Activated CD8-positive, alpha-beta memory T cell treated with anti-CD3 and anti-CD28 coated beads, Interleukin-2, amount 50 U/mL, for 24 hours (primary cell): ENCODE measurements around the gene SLK.

ENCODE experiments used
- DNase-seq: peaks from one replicate; pipeline ENCODE4 v3.0.0-alpha.2; 2020; ENCODE audit errors: extremely low read depth

SLK gene

DNA sequence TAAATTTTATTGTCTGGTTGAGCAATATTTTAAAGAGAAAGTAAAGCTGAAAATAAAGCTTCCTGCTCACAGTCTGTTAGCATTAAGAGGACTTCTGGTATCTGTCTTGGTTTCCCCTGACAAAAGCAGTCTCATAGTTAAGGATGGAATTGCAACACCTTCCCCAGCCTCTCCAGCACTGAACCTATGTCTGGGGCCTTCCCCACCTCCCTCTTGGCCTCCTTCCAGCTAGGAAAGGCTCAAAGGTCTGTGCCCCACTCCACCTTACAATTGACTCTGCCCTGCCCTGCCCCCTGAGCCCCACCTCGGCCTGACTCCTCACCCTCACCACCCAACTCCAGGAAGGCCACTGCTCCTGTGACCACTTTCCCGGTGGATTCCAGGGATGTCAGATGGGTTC is 85.5 kb downstream of the SLK start:
- no peak for DNase-seq

DNA sequence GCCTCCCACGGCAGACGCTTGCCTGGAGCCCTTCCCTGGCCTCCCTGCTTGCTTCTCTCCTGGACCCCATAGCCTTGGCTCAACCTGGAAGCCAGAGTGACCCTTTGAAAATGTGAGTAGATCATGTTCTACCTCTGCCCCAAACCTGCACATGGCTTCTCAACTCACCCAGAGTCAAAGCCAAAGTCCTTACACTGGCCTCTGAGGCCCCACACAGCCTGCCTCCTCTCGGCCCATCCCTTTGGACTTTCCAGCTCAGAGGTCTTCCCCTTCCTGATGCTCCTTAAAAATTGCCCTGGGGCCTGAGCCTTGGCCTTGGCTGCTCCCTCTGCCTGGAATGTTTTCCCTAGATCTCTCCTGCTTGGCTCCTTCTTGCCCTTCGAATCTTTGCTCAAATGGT is 86.3 kb downstream of the SLK start:
- no peak for DNase-seq

DNA sequence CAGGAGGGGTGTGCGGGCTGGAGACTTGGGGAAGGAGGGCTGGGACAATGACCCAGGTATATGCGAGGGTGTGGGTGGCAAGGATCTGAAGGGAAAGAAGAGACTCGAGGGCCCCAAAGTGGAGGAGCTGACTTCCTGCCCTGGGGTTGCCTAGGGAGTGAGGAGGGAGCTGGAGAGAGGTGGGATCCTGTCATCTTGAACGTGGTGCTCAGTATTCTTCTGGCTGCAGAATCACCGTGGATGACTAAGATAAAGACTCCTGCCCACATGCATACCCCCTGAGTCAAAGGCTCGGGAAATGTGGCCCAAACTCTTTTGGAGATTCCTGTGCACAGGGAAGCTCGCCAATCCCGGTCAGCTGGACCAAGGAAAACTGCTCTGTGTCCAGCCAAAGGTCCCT is 87.5 kb downstream of the SLK start:
- no peak for DNase-seq

DNA sequence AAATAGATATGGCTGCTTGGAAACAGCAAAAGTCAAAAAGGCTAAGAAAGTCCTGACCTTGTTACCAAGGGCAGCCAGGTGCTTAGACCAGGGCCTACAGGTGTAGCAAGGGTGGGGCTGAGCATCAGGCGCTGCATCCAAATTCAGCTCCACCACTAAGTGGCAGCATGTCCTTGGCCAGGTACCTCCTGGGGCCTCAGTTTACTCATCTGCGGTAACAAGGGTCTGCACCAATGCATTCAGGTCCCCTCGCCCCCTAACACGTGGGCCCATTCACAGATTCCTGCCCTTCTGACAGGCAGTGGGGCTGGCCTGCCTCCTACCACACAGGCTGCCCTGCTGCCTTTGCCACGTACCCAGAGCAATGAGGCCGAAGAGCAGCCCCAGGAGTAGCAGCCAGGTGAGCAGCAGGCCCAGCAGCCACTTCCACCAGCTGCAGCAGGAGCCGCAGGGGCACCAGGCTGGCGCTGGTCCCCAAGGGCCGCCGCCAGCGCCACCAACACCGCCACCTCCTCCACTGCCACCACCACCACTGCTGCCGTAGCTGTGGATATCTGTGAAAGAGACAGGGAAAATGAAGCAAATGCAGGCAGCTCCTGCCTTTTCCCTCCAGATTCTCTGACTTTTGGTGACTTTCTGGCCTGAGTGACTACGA is 89.8 kb downstream of the SLK start:
- DNase-seq, result no peak

DNA sequence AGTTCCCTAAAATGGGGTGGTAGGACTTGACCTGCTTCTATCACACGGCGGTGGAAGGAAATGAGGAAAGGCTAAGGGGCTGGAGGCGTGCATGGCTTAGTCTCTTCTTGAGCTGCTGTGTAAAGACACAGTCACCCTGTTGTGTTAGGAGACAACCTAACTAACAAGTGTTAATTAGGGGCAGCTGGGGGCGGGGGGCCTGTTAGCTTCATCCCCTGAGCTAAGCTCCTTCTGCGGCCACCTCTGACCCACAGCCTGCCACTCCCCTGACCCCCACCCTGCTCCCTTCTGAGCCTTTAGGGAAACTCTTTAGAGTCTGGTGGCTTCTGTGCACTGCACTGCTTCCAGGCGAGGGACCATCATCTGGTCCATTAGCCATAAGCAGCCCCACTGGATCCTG is 90.8 kb downstream of the SLK start:
- DNase-seq, result no peak

DNA sequence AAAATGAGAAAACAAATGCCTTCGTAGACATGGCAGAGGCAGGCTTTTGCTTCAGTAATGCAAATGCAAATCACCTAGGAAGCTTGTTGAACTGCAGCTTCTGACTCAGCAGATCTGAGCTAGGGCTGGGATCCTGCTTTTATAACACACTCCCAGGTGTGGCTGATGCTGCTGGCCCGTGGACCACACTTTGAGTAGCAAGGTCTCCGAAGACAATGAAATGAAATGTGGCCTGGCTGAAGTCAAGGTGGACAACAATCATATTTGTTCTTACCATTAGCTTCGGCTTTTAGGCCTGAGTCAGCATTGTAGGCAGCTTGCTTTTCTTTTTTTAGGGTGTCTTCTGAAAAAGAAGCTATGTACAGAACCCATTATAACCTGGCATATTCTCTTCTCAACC is 92.4 kb downstream of the SLK start:
- DNase-seq, result no peak

DNA sequence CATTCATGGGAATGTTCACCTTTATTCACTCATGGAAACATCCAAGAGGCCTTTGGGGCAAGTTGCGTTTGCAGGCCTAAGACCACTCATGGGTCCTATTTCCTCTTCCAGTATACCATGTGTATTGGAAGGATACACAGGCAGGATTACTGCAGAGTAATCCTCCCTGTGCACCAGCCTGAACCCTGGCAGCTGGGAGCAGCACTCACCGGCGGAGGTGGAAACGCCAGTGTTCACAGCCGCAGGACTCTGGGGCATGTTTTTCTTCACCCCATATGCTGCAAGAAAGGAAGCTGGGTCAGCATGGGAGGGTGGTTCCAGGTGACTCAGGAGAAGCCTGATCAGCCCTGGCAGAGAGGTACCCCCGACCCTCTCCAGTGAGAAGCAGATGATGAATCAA is 94.3 kb downstream of the SLK start:
- DNase-seq, result no peak

DNA sequence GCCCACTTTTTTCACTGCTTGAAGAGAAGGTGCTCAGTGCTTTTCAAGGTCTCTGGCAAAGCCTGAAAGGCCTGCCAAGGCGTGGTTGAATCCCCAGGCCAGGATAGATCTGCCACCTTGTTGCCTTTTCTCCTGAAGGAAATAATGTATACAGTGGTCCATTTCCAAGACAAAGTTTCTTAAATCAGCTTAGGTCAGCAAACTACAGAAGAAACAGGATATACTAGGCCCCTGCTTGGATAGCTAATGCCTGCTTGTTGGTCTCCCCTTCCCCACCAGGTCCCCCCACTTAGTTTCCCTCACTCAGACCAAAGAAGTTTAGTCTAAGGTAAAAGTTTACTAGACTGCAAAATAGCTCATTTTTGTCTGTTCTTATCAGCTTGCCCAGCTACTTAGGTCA is 98.8 kb downstream of the SLK start:
- no peak for DNase-seq

DNA sequence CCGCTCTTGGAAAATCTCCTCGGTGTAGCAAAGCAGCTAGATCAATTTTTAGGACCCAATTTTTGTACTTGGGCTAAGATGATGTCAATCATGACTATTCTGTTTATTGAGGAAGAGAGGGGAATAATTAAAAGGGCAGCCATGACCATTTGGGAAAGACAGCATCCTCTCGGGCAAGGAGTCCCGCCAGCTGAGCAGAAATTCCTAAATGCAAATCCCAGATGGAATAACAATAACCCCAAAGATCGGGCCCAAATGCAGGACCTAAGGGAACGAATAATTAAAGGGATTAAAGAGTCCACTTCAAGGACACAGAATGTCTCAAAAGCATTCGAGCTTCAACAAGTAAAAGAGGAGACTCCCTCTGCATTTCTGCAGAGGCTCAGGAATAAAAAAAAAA is 100.0 kb downstream of the SLK start:
- DNase-seq, result no peak

DNA sequence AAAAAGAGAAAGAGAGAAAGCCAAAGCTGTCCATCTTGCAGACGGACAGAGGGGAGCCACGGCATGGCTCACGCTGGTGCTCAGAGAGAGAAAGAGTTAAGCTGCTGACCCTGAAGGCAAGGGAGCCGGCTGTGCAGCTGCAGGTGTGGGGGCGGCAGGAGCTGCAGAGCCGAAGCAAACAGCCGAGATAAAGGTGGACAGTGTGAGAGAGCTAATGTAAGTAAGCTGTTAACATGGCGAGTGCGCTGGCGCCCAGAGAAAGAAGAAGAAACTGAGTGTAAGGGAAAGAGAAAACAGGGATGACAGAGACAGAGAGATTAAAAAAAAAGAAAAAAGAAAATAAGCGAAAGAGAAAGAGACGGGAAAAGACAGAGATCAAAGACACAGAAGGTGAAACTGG is 100.6 kb downstream of the SLK start:
- no peak for DNase-seq

DNA sequence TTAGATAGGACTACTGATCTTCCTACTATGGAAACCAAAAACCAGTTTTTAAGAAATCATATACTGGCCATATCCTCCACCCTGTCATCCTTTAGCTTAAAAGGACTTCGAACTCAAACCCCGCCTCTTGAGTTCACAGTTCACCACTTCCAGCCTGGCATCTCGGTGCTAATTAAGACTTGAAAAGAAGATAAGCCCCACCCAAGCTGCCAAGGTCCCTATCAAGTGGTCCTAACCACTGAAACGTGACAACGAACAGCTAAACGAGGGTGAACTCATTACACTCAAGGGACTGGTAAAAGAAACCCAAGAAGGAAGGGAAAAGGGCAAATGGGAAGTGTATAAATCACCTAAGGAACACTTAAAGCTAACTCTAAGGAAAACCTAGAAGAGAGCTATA is 102.7 kb downstream of the SLK start:
- no peak for DNase-seq

DNA sequence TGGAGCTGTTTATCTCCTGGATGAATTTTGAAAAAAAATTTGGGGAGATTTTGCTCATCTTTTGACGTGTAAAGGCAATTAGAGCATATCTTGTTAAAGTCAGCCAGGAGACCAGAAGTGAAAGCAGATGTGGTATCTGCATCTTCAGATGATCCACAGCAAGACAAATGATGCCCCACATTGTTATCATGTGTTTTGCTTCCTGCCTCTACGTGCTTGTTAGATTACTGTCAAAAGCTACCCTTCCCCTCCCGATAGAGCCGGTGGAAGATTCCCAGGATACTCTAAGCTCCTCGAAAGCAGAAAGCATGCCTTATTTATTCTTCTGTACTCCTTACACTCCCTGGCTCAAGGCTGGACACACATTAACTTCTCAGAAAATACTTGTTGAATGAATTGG is 105.8 kb downstream of the SLK start:
- no peak for DNase-seq

DNA sequence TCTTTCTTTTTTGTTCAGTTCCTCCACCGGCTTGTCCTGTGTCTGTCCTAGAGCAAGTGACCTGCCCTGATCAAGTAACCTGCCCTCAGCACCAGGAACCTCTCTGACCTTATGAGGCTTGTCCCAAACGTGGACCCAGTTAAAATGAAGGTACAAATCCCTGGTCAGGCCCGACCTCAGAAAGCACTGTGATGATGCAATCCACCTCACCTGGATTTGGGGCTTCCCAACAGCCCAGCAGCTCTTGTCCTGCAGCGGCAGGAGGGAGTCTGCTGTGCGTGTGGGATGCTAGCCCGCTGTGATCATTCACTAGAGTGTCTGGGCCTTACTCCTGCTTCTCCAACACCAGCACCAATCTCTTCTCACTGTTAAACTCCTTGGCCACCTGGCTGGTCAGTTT is 107.6 kb downstream of the SLK start:
- DNase-seq, result no peak

DNA sequence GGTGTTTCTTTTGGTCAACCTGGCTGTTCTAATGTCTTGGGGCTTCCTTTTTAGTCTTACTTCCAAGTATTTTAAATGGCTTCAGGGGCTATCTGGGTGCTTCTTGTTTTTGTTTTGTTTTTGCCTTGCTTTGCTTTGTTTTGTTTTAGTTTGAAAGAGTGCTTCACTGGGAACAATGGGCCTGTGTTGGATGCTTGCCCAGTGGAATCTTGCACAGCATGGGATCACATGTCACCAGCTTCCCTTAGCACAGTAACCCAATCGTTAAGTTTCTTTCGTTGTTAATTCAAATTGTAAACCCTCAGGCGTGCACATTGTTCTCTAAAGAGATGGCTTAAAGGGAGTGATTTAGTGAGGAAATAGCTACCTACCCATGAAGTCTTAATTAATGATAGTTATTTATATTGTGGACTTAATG is 109.8 kb downstream of the SLK start:
- DNase-seq, result no peak

DNA sequence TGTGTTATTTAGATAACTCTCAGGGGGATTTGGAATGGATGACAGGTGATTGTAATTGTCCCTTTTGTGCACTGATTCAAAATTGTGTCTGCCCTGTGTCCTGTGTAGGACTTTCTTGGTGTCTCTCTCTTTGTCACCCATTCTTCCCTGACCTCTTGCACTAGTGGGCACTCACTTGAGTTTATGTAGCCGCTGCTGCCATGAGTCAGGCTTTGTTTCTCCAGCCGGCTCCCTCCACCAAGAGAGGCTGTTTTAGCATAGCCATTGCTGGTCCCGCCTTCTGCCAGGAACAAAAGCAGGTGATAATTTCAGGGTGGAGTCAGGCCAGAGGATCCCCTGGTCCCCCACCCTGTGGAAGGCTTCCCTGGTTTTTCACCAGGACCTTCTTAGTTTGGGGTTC is 110.3 kb downstream of the SLK start:
- no peak for DNase-seq

DNA sequence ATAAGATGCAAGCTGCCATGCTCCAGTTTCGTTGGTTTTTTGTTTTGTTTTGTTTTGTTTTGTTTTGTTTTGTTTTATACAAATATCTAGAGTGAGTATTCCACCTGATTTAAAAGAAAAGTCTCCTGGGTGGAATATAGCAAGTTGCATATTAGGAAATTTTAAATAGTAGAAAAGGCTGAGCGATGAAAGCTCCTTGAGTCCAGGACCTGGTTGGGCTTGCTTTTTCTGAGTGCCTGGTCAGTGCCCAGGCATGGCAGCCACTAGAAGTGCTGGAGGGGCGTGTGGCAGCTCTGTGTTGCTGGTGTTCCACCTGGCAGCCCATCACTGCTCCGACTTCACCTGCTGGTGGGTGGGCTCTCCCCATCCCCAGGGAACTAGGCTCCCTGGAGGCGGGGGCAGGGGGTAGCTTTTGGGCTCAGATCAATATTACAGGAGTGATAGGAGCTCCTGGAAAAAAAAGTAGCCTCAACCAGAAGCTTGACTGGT is 110.8 kb downstream of the SLK start:
- no peak for DNase-seq
